Stimulated activated memory B cell treated with anti-CD40 and anti-IgM and Interleukin-4, amounts not matched to agents 10 μg/mL and 1 μg/mL and 100 μg/mL, for 72 hours (primary cell): ENCODE results near the gene RIOK1.

Experiments
- ATAC-seq: fragments of 150-1000 bp; cut with Tn5 transposase; 2 replicates; pipeline ENCODE4 v1.10.0; 2021
- H3K27ac Mint-ChIP-seq: one replicate; pipeline ENCODE4 v1.8.0; 2022; ENCODE audit warnings: mild to moderate bottlenecking, mixed read lengths
- H3K27me3 Mint-ChIP-seq: one replicate; pipeline ENCODE4 v1.8.0; 2022; ENCODE audit warnings: mixed read lengths
- H3K36me3 Mint-ChIP-seq: one replicate; pipeline ENCODE4 v1.8.0; 2022; ENCODE audit warnings: mixed read lengths
- H3K4me1 Mint-ChIP-seq: one replicate; pipeline ENCODE4 v1.8.0; 2022; ENCODE audit warnings: mixed read lengths
- H3K4me3 Mint-ChIP-seq: one replicate; pipeline ENCODE4 v1.8.0; 2022; ENCODE audit warnings: mild to moderate bottlenecking, moderate library complexity, mixed read lengths
- H3K9me3 Mint-ChIP-seq: one replicate; pipeline ENCODE4 v1.8.0; 2022; ENCODE audit warnings: mixed read lengths

The RIOK1 gene

GRCh38 chr6:7390226-7390878 lies 744 bp downstream of the RIOK1 start:
- Mint-ChIP-seq H3K4me3 (peak overlapping the region; percentile 85), H3K27ac (peak overlapping the region; percentile 94), H3K36me3 (peaks cover 20% of the 10 kb centered on the region), H3K27me3 (no peaks in the 10 kb centered on the region), H3K4me1 (peaks cover 42% of the 10 kb centered on the region), H3K9me3 (no peaks in the 10 kb centered on the region)
- peak; percentile 18 for ATAC-seq

- no peaks in the 10 kb centered on the region for H3K27me3 Mint-ChIP-seq
- no peak for ATAC-seq
- H3K4me1 Mint-ChIP-seq = peaks cover 42% of the 10 kb centered on the region
- peak overlapping the region; percentile 85 for H3K4me3 Mint-ChIP-seq
- no peaks in the 10 kb centered on the region for H3K9me3 Mint-ChIP-seq
- H3K27ac Mint-ChIP-seq = peak overlapping the region; percentile 94
- peaks cover 20% of the 10 kb centered on the region for H3K36me3 Mint-ChIP-seq
Measured at GRCh38 chr6:7391151-7391550, 1.5 kb downstream of the RIOK1 start.

GRCh38 chr6:7392402-7392801 lies 2.8 kb downstream of the RIOK1 start:
- ATAC-seq = no peak
- no peaks in the 10 kb centered on the region for H3K9me3 Mint-ChIP-seq
- peaks cover 42% of the 10 kb centered on the region for H3K4me1 Mint-ChIP-seq
- H3K27me3 Mint-ChIP-seq = no peaks in the 10 kb centered on the region
- no peak overlapping the region for H3K4me3 Mint-ChIP-seq
- no peak overlapping the region for H3K27ac Mint-ChIP-seq
- H3K36me3 Mint-ChIP-seq = peaks cover 20% of the 10 kb centered on the region

GRCh38 chr6:7401075-7401474 lies 11.5 kb downstream of the RIOK1 start:
- H3K9me3 Mint-ChIP-seq = no peaks in the 10 kb centered on the region
- no peaks in the 10 kb centered on the region for H3K27me3 Mint-ChIP-seq
- H3K4me3 Mint-ChIP-seq = no peak overlapping the region
- no peak overlapping the region for H3K27ac Mint-ChIP-seq
- H3K4me1 Mint-ChIP-seq = no peaks in the 10 kb centered on the region
- ATAC-seq = no peak
- H3K36me3 Mint-ChIP-seq = peaks cover 51% of the 10 kb centered on the region

GRCh38 chr6:7402716-7403115 lies 13.1 kb downstream of the RIOK1 start:
- H3K4me3 Mint-ChIP-seq = no peak overlapping the region
- H3K27ac Mint-ChIP-seq = no peak overlapping the region
- no peaks in the 10 kb centered on the region for H3K27me3 Mint-ChIP-seq
- H3K9me3 Mint-ChIP-seq = no peaks in the 10 kb centered on the region
- ATAC-seq = no peak
- H3K4me1 Mint-ChIP-seq = no peaks in the 10 kb centered on the region
- H3K36me3 Mint-ChIP-seq = peaks cover 66% of the 10 kb centered on the region

GRCh38 chr6:7404546-7404945 lies 14.9 kb downstream of the RIOK1 start:
- no peak overlapping the region for H3K4me3 Mint-ChIP-seq
- H3K4me1 Mint-ChIP-seq = no peaks in the 10 kb centered on the region
- H3K27me3 Mint-ChIP-seq = no peaks in the 10 kb centered on the region
- H3K9me3 Mint-ChIP-seq = no peaks in the 10 kb centered on the region
- ATAC-seq = no peak
- no peak overlapping the region for H3K27ac Mint-ChIP-seq
- peaks cover 79% of the 10 kb centered on the region for H3K36me3 Mint-ChIP-seq

GRCh38 chr6:7406743-7407142 lies 17.1 kb downstream of the RIOK1 start:
- H3K36me3 Mint-ChIP-seq = peaks cover 82% of the 10 kb centered on the region
- H3K9me3 Mint-ChIP-seq = no peaks in the 10 kb centered on the region
- H3K4me1 Mint-ChIP-seq = no peaks in the 10 kb centered on the region
- no peaks in the 10 kb centered on the region for H3K27me3 Mint-ChIP-seq
- H3K27ac Mint-ChIP-seq = no peak overlapping the region
- no peak for ATAC-seq
- no peak overlapping the region for H3K4me3 Mint-ChIP-seq

GRCh38 chr6:7409740-7410139 lies 20.1 kb downstream of the RIOK1 start:
- Mint-ChIP-seq H3K4me3 (no peak overlapping the region), H3K4me1 (no peaks in the 10 kb centered on the region), H3K36me3 (peaks cover 71% of the 10 kb centered on the region), H3K27ac (no peak overlapping the region), H3K27me3 (no peaks in the 10 kb centered on the region), H3K9me3 (no peaks in the 10 kb centered on the region)
- no peak for ATAC-seq

- no peaks in the 10 kb centered on the region for H3K27me3 Mint-ChIP-seq
- H3K9me3 Mint-ChIP-seq = no peaks in the 10 kb centered on the region
- no peak overlapping the region for H3K4me3 Mint-ChIP-seq
- peaks cover 69% of the 10 kb centered on the region for H3K36me3 Mint-ChIP-seq
- H3K27ac Mint-ChIP-seq = no peak overlapping the region
- no peak for ATAC-seq
- no peaks in the 10 kb centered on the region for H3K4me1 Mint-ChIP-seq
Measured at GRCh38 chr6:7410851-7411250, 21.2 kb downstream of the RIOK1 start.

- no peak overlapping the region for H3K27ac Mint-ChIP-seq
- H3K4me1 Mint-ChIP-seq = no peaks in the 10 kb centered on the region
- H3K9me3 Mint-ChIP-seq = no peaks in the 10 kb centered on the region
- peaks cover 64% of the 10 kb centered on the region for H3K36me3 Mint-ChIP-seq
- ATAC-seq = no peak
- H3K27me3 Mint-ChIP-seq = no peaks in the 10 kb centered on the region
- no peak overlapping the region for H3K4me3 Mint-ChIP-seq
Measured at GRCh38 chr6:7411328-7411727, 21.7 kb downstream of the RIOK1 start.

- no peak overlapping the region for H3K4me3 Mint-ChIP-seq
- no peak overlapping the region for H3K27ac Mint-ChIP-seq
- no peaks in the 10 kb centered on the region for H3K27me3 Mint-ChIP-seq
- no peaks in the 10 kb centered on the region for H3K4me1 Mint-ChIP-seq
- no peaks in the 10 kb centered on the region for H3K9me3 Mint-ChIP-seq
- no peak for ATAC-seq
- H3K36me3 Mint-ChIP-seq = peaks cover 63% of the 10 kb centered on the region
Measured at GRCh38 chr6:7413151-7413823, 23.7 kb downstream of the RIOK1 start.

GRCh38 chr6:7414811-7415210 lies 25.2 kb downstream of the RIOK1 start:
- no peak overlapping the region for H3K4me3 Mint-ChIP-seq
- H3K36me3 Mint-ChIP-seq = peaks cover 57% of the 10 kb centered on the region
- H3K4me1 Mint-ChIP-seq = no peaks in the 10 kb centered on the region
- no peak for ATAC-seq
- no peaks in the 10 kb centered on the region for H3K27me3 Mint-ChIP-seq
- H3K27ac Mint-ChIP-seq = no peak overlapping the region
- no peaks in the 10 kb centered on the region for H3K9me3 Mint-ChIP-seq

GRCh38 chr6:7417684-7418083 lies 28.1 kb downstream of the RIOK1 start:
- Mint-ChIP-seq H3K27ac (no peak overlapping the region), H3K4me1 (no peaks in the 10 kb centered on the region), H3K9me3 (no peaks in the 10 kb centered on the region), H3K36me3 (peaks cover 52% of the 10 kb centered on the region), H3K27me3 (no peaks in the 10 kb centered on the region), H3K4me3 (no peak overlapping the region)
- no peak for ATAC-seq

- H3K4me1 Mint-ChIP-seq = no peaks in the 10 kb centered on the region
- ATAC-seq = no peak
- no peak overlapping the region for H3K27ac Mint-ChIP-seq
- no peaks in the 10 kb centered on the region for H3K9me3 Mint-ChIP-seq
- H3K4me3 Mint-ChIP-seq = no peak overlapping the region
- peaks cover 52% of the 10 kb centered on the region for H3K36me3 Mint-ChIP-seq
- no peaks in the 10 kb centered on the region for H3K27me3 Mint-ChIP-seq
Measured at GRCh38 chr6:7418238-7418905, 28.8 kb downstream of the RIOK1 start.

- no peak overlapping the region for H3K27ac Mint-ChIP-seq
- H3K27me3 Mint-ChIP-seq = no peaks in the 10 kb centered on the region
- no peak overlapping the region for H3K4me3 Mint-ChIP-seq
- ATAC-seq = no peak
- peaks cover 47% of the 10 kb centered on the region for H3K36me3 Mint-ChIP-seq
- H3K4me1 Mint-ChIP-seq = no peaks in the 10 kb centered on the region
- H3K9me3 Mint-ChIP-seq = no peaks in the 10 kb centered on the region
Measured at GRCh38 chr6:7419065-7419464, 29.5 kb downstream of the RIOK1 start.

GRCh38 chr6:7421066-7421465 lies 31.5 kb downstream of the RIOK1 start:
- ATAC-seq = no peak
- no peak overlapping the region for H3K27ac Mint-ChIP-seq
- H3K4me3 Mint-ChIP-seq = no peak overlapping the region
- no peaks in the 10 kb centered on the region for H3K4me1 Mint-ChIP-seq
- peaks cover 31% of the 10 kb centered on the region for H3K36me3 Mint-ChIP-seq
- no peaks in the 10 kb centered on the region for H3K9me3 Mint-ChIP-seq
- H3K27me3 Mint-ChIP-seq = no peaks in the 10 kb centered on the region
